HepG2 (cell line): ENCODE data around the gene DQX1. TPM values are rescaled to one million over a fixed set of nuclear protein-coding genes. Genes with fewer than 3 reads are reported as not detected.

Experiments
- DPF2 ChIP-seq: sonication (generic); formaldehyde crosslinking; IDR thresholded peaks from 2 replicates; pipeline ENCODE4 v1.4.0; 2020; ENCODE audit warnings: mild to moderate bottlenecking, low read depth, missing genetic modification reagents, borderline replicate concordance
- FOXA1 ChIP-seq, 2 experiments: fragments of 450-650 bp in 1 of 2; sonication (generic) in 1 of 2; formaldehyde crosslinking in 1 of 2; IDR thresholded peaks; 2 replicates each; pipeline versions ENCODE4 v1.4.0 to v1.6.1; 2016 to 2020; ENCODE audit warnings: missing genetic modification reagents in 1 of 2
- HOMEZ ChIP-seq: IDR thresholded peaks from 2 replicates; pipeline ENCODE4 v1.6.1; 2016; ENCODE audit warnings: low read depth
- ZBTB40 ChIP-seq, 2 experiments: fragments of 450-650 bp in 1 of 2; sonication (generic) in 1 of 2; formaldehyde crosslinking in 1 of 2; IDR thresholded peaks; 2 replicates each; pipeline versions ENCODE4 v1.6.1 to v1.8.0; 2016 to 2022; ENCODE audit warnings: antibody characterized with exemption in 1 of 2, mild to moderate bottlenecking in 1 of 2, missing genetic modification reagents in 1 of 2
- ZNF143 ChIP-seq: sonication (generic); formaldehyde crosslinking; IDR thresholded peaks from 2 replicates; pipeline ENCODE4 v1.4.0; 2020; ENCODE audit warnings: missing genetic modification reagents
- ZNF230 ChIP-seq: sonication (generic); formaldehyde crosslinking; IDR thresholded peaks from 2 replicates; pipeline ENCODE4 v1.4.0; 2020; ENCODE audit warnings: mild to moderate bottlenecking, missing genetic modification reagents
- ZNF569 ChIP-seq: sonication (generic); formaldehyde crosslinking; IDR thresholded peaks from 2 replicates; pipeline ENCODE4 v1.5.0; 2020; ENCODE audit warnings: mild to moderate bottlenecking, missing genetic modification reagents, moderate library complexity, borderline replicate concordance
- ZNF839 ChIP-seq: sonication (generic); formaldehyde crosslinking; IDR thresholded peaks from 2 replicates; pipeline ENCODE4 v1.4.0; 2020; ENCODE audit warnings: missing genetic modification reagents, mild to moderate bottlenecking, borderline replicate concordance
- polyA plus RNA-seq, 8 experiments: library from polyadenylated mRNA; depleted of rRNA in 3 of 8; stranded (reverse) in 7 of 8; unstranded in 1 of 8; fragments of >200 nt; fragmentation: Illumina TruSeq in 4 of 8; extraction: Trizol in 4 of 8; gene quantifications; 2 replicates each; pipeline versions ENCODE4 v1.2.1 to v1.2.3, GENCODE V29; 2011 to 2016; ENCODE audit warnings: low read depth in 4 of 8, missing spikeins in 1 of 8, mixed read lengths in 1 of 8; ENCODE audit not compliant: insufficient read depth in 1 of 8
- total RNA-seq, 5 experiments: library from RNA; depleted of rRNA; stranded (reverse); fragments of >200 nt; fragmentation: Illumina TruSeq; extraction: Trizol; gene quantifications; 2 replicates each; pipeline ENCODE4 v1.2.3, GENCODE V29; 2016; ENCODE audit warnings: low read depth in 1 of 5
- TF ChIP-seq, protein P1 (sequence below): sonication (generic); formaldehyde crosslinking; IDR thresholded peaks from 2 replicates; pipeline ENCODE4 v1.4.0; 2020; ENCODE audit warnings: missing genetic modification reagents

Gene DQX1
- total and polyA plus RNA-seq, 2 of the 13 experiments (the other 11 are each of a cell fraction or from before 2014, with no cell fraction given) = 27.6 to 89.8 TPM

DNA sequence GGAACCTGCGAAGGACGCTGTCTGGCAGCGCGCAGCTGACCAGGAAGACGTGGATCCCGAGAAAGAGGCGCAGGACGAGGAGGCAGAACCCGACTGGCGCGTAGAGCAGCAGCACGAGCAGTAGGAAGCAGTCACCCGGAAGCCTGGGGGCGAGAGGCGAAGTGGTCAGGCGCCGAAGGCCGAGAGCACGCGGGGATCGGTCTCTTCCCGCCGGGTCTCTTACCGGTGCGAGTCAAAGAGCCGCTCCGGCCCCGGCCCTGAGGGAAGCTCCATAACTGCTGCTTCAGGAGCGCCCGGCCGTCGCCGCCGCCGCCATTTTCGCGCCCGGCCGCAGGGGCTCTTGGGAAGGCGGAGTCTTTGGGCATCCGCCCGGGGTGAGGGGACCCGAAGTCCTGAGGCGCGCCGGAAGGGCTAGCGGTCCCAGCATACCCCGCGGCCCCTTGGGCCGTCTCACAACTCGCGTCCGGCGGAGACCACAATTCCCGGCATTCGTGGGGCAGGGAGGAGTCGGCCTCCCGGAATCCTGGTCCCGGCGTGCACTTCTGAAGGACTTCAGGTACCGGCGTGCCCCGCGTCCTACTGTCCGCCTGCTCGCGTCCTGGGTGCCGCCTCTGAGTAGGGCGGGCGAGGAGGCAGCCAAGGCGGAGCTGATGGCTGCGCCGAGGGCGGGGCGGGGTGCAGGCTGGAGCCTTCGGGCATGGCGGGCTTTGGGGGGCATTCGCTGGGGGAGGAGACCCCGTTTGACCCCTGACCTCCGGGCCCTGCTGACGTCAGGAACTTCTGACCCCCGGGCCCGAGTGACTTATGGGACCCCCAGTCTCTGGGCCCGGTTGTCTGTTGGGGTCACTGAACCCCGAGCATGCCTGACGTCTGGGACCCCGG, 3.6 kb upstream of the DQX1 start, which contains the start of the genes AUP1 and HTRA2 (continued):
- TF ChIP-seq, protein P1, sequence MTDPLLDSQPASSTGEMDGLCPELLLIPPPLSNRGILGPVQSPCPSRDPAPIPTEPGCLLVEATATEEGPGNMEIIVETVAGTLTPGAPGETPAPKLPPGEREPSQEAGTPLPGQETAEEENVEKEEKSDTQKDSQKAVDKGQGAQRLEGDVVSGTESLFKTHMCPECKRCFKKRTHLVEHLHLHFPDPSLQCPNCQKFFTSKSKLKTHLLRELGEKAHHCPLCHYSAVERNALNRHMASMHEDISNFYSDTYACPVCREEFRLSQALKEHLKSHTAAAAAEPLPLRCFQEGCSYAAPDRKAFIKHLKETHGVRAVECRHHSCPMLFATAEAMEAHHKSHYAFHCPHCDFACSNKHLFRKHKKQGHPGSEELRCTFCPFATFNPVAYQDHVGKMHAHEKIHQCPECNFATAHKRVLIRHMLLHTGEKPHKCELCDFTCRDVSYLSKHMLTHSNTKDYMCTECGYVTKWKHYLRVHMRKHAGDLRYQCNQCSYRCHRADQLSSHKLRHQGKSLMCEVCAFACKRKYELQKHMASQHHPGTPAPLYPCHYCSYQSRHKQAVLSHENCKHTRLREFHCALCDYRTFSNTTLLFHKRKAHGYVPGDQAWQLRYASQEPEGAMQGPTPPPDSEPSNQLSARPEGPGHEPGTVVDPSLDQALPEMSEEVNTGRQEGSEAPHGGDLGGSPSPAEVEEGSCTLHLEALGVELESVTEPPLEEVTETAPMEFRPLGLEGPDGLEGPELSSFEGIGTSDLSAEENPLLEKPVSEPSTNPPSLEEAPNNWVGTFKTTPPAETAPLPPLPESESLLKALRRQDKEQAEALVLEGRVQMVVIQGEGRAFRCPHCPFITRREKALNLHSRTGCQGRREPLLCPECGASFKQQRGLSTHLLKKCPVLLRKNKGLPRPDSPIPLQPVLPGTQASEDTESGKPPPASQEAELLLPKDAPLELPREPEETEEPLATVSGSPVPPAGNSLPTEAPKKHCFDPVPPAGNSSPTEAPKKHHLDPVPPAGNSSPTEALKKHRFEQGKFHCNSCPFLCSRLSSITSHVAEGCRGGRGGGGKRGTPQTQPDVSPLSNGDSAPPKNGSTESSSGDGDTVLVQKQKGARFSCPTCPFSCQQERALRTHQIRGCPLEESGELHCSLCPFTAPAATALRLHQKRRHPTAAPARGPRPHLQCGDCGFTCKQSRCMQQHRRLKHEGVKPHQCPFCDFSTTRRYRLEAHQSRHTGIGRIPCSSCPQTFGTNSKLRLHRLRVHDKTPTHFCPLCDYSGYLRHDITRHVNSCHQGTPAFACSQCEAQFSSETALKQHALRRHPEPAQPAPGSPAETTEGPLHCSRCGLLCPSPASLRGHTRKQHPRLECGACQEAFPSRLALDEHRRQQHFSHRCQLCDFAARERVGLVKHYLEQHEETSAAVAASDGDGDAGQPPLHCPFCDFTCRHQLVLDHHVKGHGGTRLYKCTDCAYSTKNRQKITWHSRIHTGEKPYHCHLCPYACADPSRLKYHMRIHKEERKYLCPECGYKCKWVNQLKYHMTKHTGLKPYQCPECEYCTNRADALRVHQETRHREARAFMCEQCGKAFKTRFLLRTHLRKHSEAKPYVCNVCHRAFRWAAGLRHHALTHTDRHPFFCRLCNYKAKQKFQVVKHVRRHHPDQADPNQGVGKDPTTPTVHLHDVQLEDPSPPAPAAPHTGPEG (CRISPR knock-in tag) = peak; percentile 85
- TF ChIP-seq ZNF839 (CRISPR knock-in tag) = peak; percentile 18; the same call in 1 of the 2 replicates
- 0 out of 2 replicates have a peak, but pooled peaks have one; percentile 14 for TF ChIP-seq ZNF569 (CRISPR knock-in tag)
- 0 out of 2 replicates have a peak, but pooled peaks have one; percentile 76 for TF ChIP-seq ZNF230 (CRISPR knock-in tag)
- TF ChIP-seq ZNF143 (CRISPR knock-in tag) = peak; percentile 97
- TF ChIP-seq DPF2 (CRISPR knock-in tag) = 0 out of 2 replicates have a peak, but pooled peaks have one; percentile 33
- no peak; the same call in 1 of the 2 replicates for TF ChIP-seq HOMEZ (CRISPR knock-in tag)
- no peak for TF ChIP-seq ZBTB40 (IDR thresholded peaks at IDR 0.05)
- TF ChIP-seq ZBTB40 (CRISPR knock-in tag; IDR thresholded peaks at IDR 0.05) = peak; percentile 60; the same call in 1 of the 2 replicates
- no peak for TF ChIP-seq FOXA1 (IDR thresholded peaks at IDR 0.05)
- TF ChIP-seq FOXA1 (CRISPR knock-in tag; IDR thresholded peaks at IDR 0.05) = 0 out of 2 replicates have a peak, but pooled peaks have one; percentile 4
